ENCODE data around the gene FGFRL1.
A peak's percentile ranks its signal among the peaks of the same experiment; 100 is the strongest.

FGFRL1 gene

GRCh38 chr4:1024882-1025545 lies 13.6 kb downstream of the FGFRL1 start:
- DNase-seq: no peak

GRCh38 chr4:1026115-1026514 lies 14.7 kb downstream of the FGFRL1 start:
- no peak for DNase-seq

DNA sequence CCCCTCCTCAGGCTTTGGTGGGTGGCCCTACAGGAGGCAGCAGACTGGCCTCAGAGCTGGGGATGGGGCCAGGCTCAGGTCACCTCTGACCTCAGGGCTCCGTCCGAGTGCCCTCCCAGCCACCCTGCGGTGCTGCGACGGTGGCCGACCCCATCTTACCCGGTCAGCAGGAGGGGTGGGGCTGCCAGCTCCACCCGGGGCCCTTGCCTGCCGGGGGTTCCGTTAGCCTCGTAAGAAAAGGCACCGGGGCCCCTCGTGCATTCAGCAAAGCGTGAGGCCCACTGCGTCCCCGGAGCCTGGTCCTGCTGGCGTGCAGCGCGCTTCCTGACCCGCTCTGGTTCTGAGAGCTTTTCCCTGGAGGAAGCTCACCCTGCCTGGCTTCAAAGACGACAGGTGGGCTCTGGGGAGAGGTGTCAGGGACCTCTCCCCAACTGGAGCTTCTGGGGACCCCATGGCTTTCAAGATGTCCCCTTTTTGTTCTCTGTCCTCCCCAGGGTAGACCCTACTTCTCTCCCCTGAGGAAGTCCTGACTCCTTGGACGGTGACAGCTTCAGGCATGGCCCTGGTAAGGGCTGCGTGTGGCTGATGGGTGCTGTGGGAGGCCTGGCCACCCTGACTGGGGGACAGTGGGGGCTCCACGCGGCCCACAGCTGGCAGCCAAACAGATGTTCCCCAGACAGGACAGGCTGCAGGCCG lies 15.9 kb downstream of the FGFRL1 start:
- DNase-seq: no peak

GRCh38 chr4:1027915-1028238 lies 16.5 kb downstream of the FGFRL1 start:
- DNase-seq: peak; percentile 81

GRCh38 chr4:1028574-1029220 lies 17.3 kb downstream of the FGFRL1 start:
- no peak for DNase-seq

GRCh38 chr4:1029529-1029928 lies 18.1 kb downstream of the FGFRL1 start:
- DNase-seq: no peak

GRCh38 chr4:1030031-1030430 lies 18.6 kb downstream of the FGFRL1 start:
- DNase-seq: no peak

DNA sequence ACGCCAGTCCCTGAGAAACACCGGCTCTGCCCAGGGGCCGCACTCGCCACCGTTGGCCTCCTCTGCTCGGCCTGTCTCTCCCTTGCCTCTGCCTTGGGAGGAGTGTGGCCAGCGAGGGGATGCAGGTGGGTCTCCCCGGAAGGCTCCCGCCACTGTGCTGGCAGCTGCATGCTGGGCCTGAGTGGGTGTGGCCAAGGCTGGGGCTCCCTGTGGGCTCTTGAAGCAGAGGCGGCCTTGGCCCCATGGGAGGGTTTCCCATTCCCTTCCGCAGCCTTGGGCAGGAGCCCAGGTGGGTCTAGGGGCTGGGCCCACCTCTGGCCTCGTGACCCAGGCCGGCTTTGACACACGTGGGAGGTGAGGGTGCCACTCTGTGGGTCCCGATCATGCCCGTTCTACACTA lies 19.1 kb downstream of the FGFRL1 start:
- no peak for DNase-seq

DNA sequence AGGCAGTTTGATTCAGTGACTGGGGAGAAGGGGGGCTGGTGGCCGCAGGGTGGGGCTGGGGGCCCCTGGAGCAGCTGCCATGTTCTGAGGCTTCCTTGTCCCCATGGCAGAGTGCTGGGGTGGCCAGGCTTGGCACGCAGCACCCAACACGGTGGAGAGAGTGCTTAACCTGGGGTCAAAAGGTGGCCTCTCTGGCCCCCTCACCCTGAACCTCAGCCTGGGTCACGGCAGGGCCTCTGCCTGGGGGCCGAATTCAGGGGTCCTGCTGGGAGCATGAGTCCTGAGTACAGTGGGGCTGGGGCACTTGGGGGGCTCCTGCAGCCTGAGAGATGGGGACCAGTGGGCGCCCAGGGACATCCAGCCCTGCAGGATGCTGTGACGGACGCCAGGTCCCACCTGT lies 19.9 kb downstream of the FGFRL1 start:
- no peak for DNase-seq

GRCh38 chr4:1031956-1032795 lies 20.8 kb downstream of the FGFRL1 start:
- no peak for DNase-seq

DNA sequence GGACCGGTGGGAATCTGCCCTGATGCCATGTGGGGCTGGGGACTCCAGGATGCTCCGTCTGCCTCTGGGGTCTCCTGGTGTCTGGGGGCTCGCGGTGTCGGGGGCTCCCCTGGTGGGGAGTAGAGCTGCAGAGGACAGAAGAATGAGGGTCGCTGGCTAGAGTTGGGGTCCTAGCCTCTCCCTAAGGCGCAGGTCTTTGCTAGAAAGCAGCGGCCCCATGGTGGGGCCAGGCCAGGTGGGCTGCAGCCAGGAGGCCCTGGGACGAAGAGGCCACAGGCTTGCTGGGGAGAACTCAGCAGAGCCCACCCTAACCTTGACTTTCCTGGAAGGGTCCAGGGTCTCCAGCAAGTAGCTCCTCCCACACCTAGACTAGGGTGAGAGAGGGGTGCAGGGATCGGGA lies 21.4 kb downstream of the FGFRL1 start:
- no peak for DNase-seq

- DNase-seq: no peak
Measured at GRCh38 chr4:1033840-1034551, 22.6 kb downstream of the FGFRL1 start.

GRCh38 chr4:1035510-1035909 lies 24.1 kb downstream of the FGFRL1 start:
- DNase-seq: no peak

DNA sequence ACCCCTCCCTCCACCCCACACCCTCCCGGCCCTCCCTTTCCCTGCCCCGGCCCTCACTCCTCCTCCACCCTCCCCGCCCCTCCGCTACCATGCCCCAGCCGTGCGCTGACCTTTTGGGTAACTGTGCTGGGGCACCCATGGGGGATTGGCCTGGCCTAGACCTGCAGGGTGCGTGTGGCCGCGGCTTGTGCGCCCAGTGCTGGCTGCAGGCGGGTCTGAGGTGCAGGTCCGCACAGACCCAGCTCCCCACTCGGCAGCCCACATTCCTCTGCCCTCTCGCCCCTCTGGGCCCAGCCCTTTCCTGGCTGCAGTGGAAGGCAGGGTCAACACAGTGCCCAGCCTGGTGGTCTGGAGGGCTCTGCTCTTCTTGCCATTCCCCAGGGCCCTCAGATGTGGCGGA lies 24.7 kb downstream of the FGFRL1 start:
- DNase-seq: no peak

- no peak for DNase-seq
Measured at GRCh38 chr4:1036976-1037810, 25.8 kb downstream of the FGFRL1 start.

DNA sequence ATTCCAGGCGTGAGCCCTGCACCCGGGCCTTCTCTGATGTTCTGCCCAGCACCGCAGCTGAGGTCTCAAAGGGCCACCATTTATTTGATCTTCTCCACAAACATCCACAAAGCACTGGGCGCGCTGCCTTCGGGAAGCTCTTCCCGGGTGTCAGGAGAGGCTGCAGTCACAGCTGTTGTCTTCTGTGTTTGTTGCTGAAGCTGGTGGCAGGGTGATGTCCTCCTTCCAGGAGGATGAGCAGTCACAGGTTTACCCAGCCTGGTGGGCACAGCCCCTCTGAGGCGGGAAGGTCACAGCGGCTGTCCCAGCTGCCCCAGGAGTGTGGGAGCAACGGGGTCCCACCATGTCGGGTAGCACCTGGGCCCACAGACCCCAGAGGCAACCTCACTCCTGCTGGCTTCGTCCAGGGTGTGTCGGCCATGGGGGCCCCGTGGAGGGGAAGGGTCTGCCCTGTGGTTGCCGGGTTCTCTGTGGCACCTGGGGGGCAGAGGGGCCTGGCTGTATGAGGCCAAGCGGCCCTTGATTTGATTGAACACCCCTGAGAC lies 27.6 kb downstream of the FGFRL1 start:
- DNase-seq: no peak

DNA sequence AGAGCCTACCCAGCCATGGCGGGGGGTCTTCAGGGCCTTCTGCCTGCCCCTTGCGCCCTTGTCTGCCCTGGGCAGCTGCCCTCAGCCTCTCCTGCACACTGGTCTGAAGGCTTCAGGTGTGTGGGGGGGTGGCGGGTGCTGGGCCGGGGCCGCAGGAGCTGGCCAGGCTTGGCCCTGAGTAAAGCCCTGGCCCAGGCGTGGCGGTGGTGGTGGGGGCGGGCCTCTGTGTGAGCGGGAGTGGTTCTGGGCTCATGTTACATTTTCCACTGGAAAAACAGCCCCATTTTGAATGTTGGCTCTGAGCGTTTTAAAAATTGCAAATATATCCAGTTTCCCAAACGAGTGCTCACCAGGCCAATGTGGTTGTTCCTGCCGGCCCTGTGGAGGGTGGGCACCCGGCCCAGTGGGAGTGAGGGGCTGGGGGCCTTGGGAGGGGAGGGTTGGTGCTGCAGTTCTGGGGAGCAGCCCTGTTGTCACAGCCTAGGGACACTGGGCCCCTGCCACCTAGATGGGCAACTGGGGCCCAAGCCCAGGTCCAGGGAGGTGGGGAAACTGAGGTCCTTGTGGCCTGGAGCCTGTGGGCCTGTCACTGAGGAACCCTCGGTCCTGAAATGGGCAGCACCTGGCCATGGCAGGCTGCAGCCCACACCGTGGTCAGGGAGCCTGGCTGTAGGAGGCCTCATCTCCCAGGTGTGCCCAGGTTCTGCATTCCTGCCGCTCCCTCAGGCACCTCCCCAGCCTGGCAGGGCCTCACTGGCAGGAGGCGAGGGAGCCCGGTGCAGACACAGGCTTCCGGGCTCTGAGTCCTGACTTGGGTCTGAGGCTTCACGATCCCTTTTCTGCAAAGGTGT lies 28.3 kb downstream of the FGFRL1 start:
- peak; percentile 77 for DNase-seq

DNA sequence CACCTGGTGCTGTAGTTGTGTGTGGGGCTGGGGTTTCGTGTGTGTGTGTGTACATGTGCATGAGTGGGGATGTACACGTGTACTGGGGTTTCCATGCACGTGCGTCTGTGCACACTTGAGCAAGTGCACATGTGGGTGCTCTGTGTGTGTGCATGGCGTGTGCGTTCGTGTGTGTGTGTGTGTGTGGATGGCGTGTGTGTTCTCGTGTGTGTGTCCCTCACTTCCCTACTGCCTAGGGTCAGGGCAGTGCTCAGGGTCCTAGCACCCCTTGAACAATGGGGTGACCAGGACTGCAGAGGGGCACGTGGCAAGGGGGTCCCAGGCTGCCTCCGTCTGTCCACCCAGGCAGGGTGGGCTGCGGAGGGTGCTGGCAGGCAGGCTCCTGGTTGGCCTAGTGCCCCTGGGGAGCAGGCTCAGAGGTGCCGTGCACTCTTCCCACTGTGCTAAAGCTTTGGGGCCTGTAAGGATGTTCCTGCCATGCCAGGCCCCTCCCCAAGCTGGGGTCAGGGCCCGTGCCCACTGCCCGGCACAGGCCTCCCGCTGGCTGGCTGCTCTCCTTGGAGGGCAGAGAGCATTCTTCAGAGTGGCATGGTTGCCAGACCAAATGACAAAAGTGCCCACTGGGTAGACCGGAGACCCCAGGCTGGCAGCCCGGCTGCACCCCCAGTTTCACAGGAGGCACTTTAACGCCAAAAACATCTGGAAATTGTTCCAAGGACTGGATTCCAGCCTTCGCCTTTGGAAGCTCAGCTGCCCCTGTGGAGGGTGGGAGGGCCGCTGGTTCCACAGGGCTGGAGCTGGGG lies 29.1 kb downstream of the FGFRL1 start:
- no peak for DNase-seq

DNA sequence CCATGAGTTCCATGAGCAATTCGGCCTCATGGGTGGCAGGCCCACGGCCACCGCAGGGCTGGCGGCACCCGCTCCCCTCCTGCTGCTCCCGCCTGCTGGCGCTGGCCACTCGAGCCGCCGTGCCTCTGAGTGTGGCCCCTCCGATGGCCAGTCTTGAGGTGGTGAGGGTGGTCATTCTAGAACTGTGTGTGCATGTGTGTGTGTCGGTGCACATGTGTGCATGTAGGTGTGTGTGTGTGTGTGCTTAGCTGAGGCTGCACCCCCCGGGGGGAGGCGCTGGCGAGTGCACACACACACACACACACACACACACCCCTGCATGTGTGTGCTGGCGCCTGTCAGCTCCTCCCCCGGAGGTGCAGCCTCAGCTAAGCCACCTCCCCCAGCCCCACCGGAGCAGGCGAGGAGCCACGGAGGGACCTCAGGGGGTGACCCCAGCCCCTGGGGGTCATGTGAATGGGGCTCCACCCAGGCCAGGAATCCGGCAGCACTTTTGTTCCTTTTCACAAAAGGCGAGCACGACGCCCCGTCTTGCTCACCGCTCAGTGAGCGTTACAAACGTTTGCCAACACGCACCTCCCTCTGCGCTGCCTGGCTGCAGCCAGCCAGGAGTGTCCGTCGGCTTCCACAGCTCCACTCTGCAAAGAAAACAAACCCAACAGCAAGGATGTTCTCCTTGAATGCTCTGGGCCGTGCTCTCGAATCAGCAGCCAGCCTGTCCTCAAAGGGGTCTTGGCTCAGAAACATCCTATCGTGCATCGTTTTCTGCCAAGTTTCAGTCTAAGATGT lies 29.9 kb downstream of the FGFRL1 start:
- DNase-seq: no peak

Measured in islet precursor cell (in vitro differentiated cells).